ENCODE measurements around the gene RAMAC.

- TF ChIP-seq CTCF (IDR thresholded peaks at IDR 0.05; ENCODE audit: low read length) (no peak), EZH2 (IDR thresholded peaks at IDR 0.05; ENCODE audit: borderline replicate concordance, low read length) (no peak)
These were observed 29.4 kb downstream of the RAMAC start for GRCh38 chr15:83015361-83015760.

Data from OCI-LY1 (cell line).